ENCODE results near the gene VAV3.
A peak's percentile ranks its signal among the peaks of the same experiment; 100 is the strongest.

The VAV3 gene

DNA sequence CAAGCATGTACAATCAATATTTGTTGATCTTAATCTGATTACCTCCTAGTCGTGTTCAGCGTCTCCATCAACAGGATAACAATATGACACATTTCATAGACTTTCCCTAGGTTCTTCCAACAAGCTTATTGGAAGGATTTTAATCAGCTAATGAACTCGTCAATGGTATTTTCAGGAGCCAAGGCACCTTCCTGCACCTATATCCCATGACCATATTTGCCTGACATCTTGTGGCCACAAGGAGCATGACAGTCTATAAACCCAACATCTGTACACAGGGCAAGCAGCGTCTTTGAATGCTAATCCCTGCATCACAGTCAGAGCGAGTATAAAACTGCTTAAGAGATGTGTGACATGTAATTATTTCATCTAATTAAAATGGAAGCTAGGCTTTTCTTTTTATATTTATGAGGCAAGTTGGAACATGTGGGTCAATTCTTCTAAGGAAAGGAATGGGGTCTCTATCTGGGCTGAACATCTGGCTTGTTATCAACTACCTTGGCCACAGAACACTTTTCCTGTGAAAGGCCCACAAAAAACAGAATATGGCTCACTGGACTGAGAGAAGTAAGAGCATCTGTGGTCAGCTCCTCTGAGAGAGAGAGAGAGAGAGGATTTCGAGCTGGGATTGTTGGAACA, 435.4 kb downstream of the VAV3 start:
- Mint-ChIP-seq H3K4me1 (peaks cover 10% of the 10 kb centered on the region), H3K9me3 (no peaks in the 10 kb centered on the region), H3K27me3 (ENCODE audit: low read depth, poor library complexity) (peaks cover 4% of the 10 kb centered on the region), H3K4me3 (no peak overlapping the region), H3K27ac (no peak overlapping the region), H3K36me3 (ENCODE audit: low read depth) (no peaks in the 10 kb centered on the region)
- TF ChIP-seq CTCF (IDR thresholded peaks at IDR 0.05): peak; percentile 84
- peak; percentile 26 for DNase-seq

GRCh38 chr1:107526524-107527198, 438.3 kb downstream of the VAV3 start:
- H3K9me3 Mint-ChIP-seq: no peaks in the 10 kb centered on the region
- H3K4me3 Mint-ChIP-seq: no peak overlapping the region
- no peaks in the 10 kb centered on the region for H3K27me3 Mint-ChIP-seq (ENCODE audit: low read depth, poor library complexity)
- no peak for TF ChIP-seq CTCF (IDR thresholded peaks at IDR 0.05)
- no peaks in the 10 kb centered on the region for H3K36me3 Mint-ChIP-seq (ENCODE audit: low read depth)
- H3K27ac Mint-ChIP-seq: no peak overlapping the region
- no peak for DNase-seq
- peaks cover 10% of the 10 kb centered on the region for H3K4me1 Mint-ChIP-seq

- Mint-ChIP-seq H3K9me3 (no peaks in the 10 kb centered on the region), H3K4me3 (no peak overlapping the region), H3K27ac (no peak overlapping the region), H3K4me1 (peaks cover 10% of the 10 kb centered on the region), H3K36me3 (ENCODE audit: low read depth) (no peaks in the 10 kb centered on the region), H3K27me3 (ENCODE audit: low read depth, poor library complexity) (no peaks in the 10 kb centered on the region)
- TF ChIP-seq CTCF (IDR thresholded peaks at IDR 0.05): no peak
- no peak for DNase-seq
These were observed 439.0 kb downstream of the VAV3 start for GRCh38 chr1:107525961-107526360.

DNA sequence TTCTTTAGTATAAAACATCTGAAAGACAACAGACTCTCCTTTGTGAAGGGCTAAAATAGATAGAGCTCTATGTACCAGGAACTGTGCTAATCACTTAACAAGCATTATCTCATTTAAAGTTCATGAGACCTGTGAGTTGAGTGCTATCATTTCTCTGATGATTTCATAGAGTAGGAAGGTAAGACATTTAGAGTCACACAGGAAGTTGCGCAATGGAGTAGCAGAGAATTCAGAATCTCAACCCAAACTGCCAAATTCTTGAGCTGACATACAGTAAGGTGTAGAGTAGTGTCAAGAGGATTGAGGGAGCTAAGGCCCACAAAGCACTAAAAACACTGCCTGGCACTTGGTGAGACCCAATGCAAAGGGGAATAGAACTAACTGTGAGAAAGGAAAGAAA, 439.8 kb downstream of the VAV3 start:
- no peak for DNase-seq
- H3K27ac Mint-ChIP-seq: no peak overlapping the region
- TF ChIP-seq CTCF (IDR thresholded peaks at IDR 0.05): no peak
- peaks cover 5% of the 10 kb centered on the region for H3K4me1 Mint-ChIP-seq
- no peaks in the 10 kb centered on the region for H3K27me3 Mint-ChIP-seq (ENCODE audit: low read depth, poor library complexity)
- no peaks in the 10 kb centered on the region for H3K9me3 Mint-ChIP-seq
- no peak overlapping the region for H3K4me3 Mint-ChIP-seq
- H3K36me3 Mint-ChIP-seq (ENCODE audit: low read depth): no peaks in the 10 kb centered on the region

GRCh38 chr1:107524301-107524700, 440.7 kb downstream of the VAV3 start:
- H3K36me3 Mint-ChIP-seq (ENCODE audit: low read depth): no peaks in the 10 kb centered on the region
- H3K4me1 Mint-ChIP-seq: no peaks in the 10 kb centered on the region
- H3K9me3 Mint-ChIP-seq: no peaks in the 10 kb centered on the region
- DNase-seq: no peak
- H3K4me3 Mint-ChIP-seq: no peak overlapping the region
- no peak for TF ChIP-seq CTCF (IDR thresholded peaks at IDR 0.05)
- H3K27me3 Mint-ChIP-seq (ENCODE audit: low read depth, poor library complexity): no peaks in the 10 kb centered on the region
- no peak overlapping the region for H3K27ac Mint-ChIP-seq

- H3K9me3 Mint-ChIP-seq: no peaks in the 10 kb centered on the region
- no peaks in the 10 kb centered on the region for H3K27me3 Mint-ChIP-seq (ENCODE audit: low read depth, poor library complexity)
- DNase-seq: no peak
- no peaks in the 10 kb centered on the region for H3K4me1 Mint-ChIP-seq
- H3K27ac Mint-ChIP-seq: no peak overlapping the region
- TF ChIP-seq CTCF (IDR thresholded peaks at IDR 0.05): no peak
- H3K36me3 Mint-ChIP-seq (ENCODE audit: low read depth): no peaks in the 10 kb centered on the region
- H3K4me3 Mint-ChIP-seq: no peak overlapping the region
These were observed 441.2 kb downstream of the VAV3 start for GRCh38 chr1:107523736-107524135.
